H7 (cell line): Measurements from ENCODE around the gene SLC39A11. TPM values are rescaled to one million over a fixed set of nuclear protein-coding genes. Genes with fewer than 3 reads are reported as not detected.

Experiments
- DNase-seq: peaks from one replicate; pipeline ENCODE4 v3.0.0; 2012
- H3K27me3 ChIP-seq: 2 replicates; pipeline ENCODE4 v1.6.0; 2011; ENCODE audit warnings: mild to moderate bottlenecking, low read length; ENCODE audit not compliant: control insufficient read depth, insufficient read depth
- H3K36me3 ChIP-seq: replicated peaks from 2 replicates; pipeline ENCODE4 v1.5.1; 2011; ENCODE audit warnings: low read length; ENCODE audit not compliant: control insufficient read depth, insufficient read depth
- H3K4me3 ChIP-seq: 2 replicates; pipeline ENCODE4 v1.5.1; 2011; ENCODE audit warnings: low read depth, mild to moderate bottlenecking, control low read depth, low read length, moderate library complexity; ENCODE audit not compliant: insufficient read depth
- total RNA-seq: library from RNA; depleted of rRNA; stranded (reverse); fragments of >200 nt; shearing (Covaris generic); gene quantifications from 2 replicates; pipeline ENCODE4 v1.2.3, GENCODE V29; 2014

Gene SLC39A11
- total RNA-seq, 1 experiment from 2014 or later = 6.8 TPM

DNA sequence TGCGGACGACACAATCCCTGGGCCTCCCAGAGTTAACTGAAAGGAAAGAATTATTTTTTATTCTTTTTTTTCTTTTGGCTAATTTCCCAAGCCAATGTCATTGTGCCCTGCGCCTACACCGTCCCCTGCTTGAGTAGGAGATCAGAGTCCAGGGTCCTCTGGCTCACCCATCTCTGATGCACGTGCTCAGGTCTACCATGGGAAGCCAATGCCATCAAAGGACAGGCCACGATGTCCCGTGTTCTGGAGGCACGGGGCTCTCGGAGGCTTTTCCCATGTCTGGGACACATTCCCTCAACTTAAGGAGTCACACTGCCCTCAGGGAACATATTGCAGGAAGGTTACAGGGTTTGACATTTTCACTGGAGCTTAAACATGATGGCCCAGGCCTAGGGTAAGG is 123.7 kb downstream of the SLC39A11 start:
- no peaks in the 10 kb centered on the region for H3K27me3 ChIP-seq
- no peak for DNase-seq
- no peaks in the 10 kb centered on the region for H3K36me3 ChIP-seq
- H3K4me3 ChIP-seq = no peak overlapping the region

- no peak for DNase-seq
- Histone ChIP-seq H3K36me3 (no peaks in the 10 kb centered on the region), H3K27me3 (no peaks in the 10 kb centered on the region), H3K4me3 (no peak overlapping the region)
Measured at GRCh38 chr17:72967977-72968585, 124.4 kb downstream of the SLC39A11 start.

DNA sequence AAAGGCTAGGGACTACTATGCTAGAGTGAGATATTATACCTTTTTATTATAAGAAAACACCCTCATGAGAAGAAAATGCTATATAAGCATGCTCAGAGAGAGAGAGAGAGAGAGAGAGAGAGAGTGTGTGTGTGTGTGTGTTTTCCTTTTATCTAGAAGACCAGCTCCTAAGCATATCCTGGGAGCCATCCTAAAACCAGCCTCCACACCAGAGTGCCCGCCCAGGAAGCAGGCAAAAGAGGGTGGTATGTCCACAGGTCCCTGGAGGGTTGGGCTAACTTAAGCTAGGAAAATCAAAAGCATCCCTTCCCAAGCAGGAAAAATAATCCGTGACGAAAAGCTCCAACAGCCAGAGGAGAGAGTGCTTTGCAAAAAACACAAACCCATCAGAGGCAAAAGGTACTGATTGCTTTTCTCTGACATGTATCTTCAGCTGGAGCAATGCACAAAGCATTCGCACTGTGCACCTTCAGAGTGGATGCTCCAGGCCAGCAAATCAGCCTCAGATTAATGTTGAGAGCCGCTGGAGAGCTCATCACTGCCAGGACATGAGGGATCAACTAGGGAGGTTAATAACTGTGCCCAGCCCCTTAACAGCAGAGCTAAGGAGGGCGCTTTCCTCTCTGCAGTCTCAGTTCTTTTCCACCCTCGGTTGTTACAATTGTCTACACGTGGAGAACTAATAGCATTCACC is 125.1 kb downstream of the SLC39A11 start:
- no peak overlapping the region for H3K4me3 ChIP-seq
- no peak for DNase-seq
- H3K27me3 ChIP-seq = no peaks in the 10 kb centered on the region
- H3K36me3 ChIP-seq = no peaks in the 10 kb centered on the region

- Histone ChIP-seq H3K36me3 (no peaks in the 10 kb centered on the region), H3K4me3 (no peak overlapping the region), H3K27me3 (no peaks in the 10 kb centered on the region)
- DNase-seq = no peak
Measured at GRCh38 chr17:72962106-72962505, 130.4 kb downstream of the SLC39A11 start.

DNA sequence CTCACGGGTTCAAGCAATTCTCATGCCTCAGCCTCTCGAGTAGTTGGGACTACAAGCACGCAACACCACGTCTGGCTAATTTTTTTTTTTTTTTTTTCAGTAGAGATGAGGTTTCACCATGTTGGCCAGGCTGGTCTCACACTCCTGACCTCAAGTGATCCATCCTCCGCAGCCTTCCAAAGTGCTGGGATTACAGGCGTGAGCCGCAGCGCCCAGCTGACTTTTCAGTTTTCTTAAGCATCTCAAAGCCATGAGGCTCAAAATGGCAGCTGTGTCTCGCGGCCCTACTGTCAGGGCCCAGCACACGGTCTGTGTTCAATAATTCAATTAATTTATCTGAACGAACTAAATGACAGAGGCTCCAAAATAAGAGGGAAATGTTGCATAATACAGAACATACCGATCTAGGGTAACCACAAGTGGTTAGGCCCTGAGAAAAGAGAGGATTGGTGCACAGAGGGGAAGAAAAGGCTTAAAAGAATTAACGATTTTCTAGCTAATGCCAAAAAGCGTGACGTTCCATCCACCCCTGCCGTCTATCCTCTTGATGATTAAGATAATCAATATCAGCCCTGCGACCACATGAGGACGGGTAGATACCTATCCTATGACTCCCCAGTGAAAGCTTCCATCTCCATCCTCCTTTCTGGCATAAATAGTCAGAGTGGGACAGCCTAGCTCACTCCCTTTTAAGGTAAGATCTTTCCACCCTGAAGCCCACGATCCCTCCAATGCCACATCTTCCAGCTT is 136.9 kb downstream of the SLC39A11 start:
- Histone ChIP-seq H3K36me3 (no peaks in the 10 kb centered on the region), H3K27me3 (no peaks in the 10 kb centered on the region), H3K4me3 (no peak overlapping the region)
- DNase-seq = no peak

DNA sequence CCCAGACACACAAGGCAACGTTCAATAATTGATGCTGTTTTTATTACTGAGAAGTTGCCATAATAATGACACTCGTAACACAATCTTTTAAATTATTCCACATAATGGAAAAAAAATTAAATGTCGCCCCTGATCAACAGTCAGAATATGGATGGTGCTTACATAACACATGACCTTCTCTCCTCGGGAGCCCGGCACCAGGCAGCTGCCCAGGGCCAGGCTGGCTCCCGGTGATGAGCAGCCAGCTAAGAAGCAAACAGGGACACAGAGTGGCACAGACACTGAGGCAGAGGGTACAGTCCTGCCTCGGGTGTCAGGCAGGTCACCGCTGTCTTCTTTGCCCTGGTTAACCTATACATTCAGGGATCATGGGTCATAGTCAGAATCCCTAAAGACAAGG is 137.9 kb downstream of the SLC39A11 start:
- Histone ChIP-seq H3K36me3 (no peaks in the 10 kb centered on the region), H3K4me3 (no peak overlapping the region), H3K27me3 (no peaks in the 10 kb centered on the region)
- DNase-seq = no peak

DNA sequence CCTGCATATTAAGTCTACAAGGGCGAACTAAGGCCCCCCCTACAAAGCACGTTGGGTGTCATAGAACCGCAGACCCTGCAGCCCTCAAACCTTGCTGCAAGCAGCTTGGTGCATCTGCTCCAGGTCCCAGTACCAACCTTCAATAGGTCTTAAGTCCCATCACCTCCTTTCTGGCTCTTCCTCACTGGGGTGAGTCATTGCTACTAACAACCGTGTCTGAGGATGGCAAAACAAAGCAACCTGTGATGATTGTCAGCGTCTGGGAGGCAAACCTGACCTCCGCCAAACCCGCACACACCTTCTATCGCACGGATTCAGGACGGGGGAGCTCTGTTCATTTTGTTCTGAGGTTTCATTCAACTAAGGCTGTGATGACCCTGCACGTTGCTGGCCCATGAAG is 138.9 kb downstream of the SLC39A11 start:
- no peak for DNase-seq
- no peaks in the 10 kb centered on the region for H3K36me3 ChIP-seq
- H3K27me3 ChIP-seq = no peaks in the 10 kb centered on the region
- no peak overlapping the region for H3K4me3 ChIP-seq

DNA sequence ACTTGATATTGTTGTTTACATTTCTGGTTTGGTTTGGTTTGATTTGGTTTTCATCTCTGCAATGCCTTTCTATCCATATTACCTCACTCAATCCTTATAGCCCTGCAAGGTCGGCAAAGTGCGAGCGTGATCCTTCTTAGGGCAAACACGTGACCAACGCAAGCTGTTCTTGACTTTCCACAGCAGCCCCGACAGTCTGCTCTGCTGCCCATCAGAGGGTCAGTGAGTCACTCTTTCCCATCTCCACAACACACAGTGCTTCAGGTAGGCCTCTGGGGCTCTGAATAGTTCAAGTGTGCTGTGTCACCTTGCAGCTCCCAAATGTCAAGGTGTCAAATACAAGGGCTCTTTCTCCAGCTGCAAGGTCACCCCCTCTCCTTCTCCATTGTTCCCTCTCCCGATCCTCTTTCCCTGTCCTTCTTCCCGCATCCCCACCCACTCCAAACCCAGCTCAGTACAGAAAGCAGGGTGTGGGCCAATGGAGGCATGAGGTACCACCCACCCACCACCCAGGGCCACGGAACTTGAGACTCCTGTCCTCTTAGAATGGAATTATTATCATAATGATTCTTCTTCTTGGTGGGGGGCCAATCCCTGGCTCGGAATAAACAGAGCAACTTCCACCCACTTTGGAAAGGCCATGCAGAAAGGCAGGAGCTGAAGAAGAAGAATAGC is 139.7 kb downstream of the SLC39A11 start:
- DNase-seq = peak; percentile 49
- no peaks in the 10 kb centered on the region for H3K27me3 ChIP-seq
- no peaks in the 10 kb centered on the region for H3K36me3 ChIP-seq
- no peak overlapping the region for H3K4me3 ChIP-seq

GRCh38 chr17:72952220-72952619 is 140.3 kb downstream of the SLC39A11 start:
- Histone ChIP-seq H3K4me3 (no peak overlapping the region), H3K36me3 (no peaks in the 10 kb centered on the region), H3K27me3 (no peaks in the 10 kb centered on the region)
- peak; percentile 64 for DNase-seq

GRCh38 chr17:72950242-72950931 is 142.1 kb downstream of the SLC39A11 start:
- peak; percentile 42 for DNase-seq
- no peak overlapping the region for H3K4me3 ChIP-seq
- H3K36me3 ChIP-seq = no peaks in the 10 kb centered on the region
- H3K27me3 ChIP-seq = no peaks in the 10 kb centered on the region

DNA sequence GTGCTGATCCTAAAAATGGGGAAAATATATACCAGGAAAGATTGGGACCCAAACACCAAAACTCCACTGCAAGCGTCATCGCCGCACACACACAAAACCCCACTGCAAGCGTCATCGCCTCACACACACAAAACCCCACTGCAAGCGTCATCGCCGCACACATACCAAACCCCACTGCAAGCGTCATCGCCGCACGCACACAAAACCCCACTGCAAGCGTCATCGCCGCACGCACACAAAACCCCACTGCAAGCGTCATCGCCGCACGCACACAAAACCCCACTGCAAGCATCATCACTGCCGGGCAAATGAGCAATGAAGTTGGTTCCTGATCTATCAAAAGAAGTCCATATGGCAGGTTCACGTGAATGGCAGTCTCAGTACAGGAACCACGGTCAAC is 144.4 kb downstream of the SLC39A11 start:
- no peak for DNase-seq
- Histone ChIP-seq H3K27me3 (no peaks in the 10 kb centered on the region), H3K4me3 (no peak overlapping the region), H3K36me3 (no peaks in the 10 kb centered on the region)

DNA sequence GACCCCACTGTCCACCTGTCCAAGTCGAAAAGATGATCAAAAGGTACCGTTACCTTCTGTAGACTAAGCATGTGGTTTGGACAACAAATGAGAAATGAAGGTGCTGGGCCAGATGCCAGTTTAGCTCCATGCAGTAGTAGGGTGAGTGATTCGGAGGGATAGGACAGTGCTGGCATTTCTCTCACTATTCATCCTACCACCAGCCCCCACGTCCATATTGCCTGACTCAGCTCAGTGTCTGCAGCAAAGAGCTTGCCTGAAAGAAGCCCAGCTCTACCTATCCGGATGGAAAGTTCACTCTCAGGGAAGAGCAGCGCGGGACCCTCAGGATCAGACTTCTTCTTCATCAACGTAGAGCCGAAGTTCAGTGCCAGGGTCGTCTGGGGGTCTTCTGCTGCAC is 145.0 kb downstream of the SLC39A11 start:
- no peak for DNase-seq
- Histone ChIP-seq H3K4me3 (no peak overlapping the region), H3K36me3 (no peaks in the 10 kb centered on the region), H3K27me3 (no peaks in the 10 kb centered on the region)

GRCh38 chr17:72946696-72947095 is 145.8 kb downstream of the SLC39A11 start:
- DNase-seq = no peak

GRCh38 chr17:72946156-72946555 is 146.3 kb downstream of the SLC39A11 start:
- no peak for DNase-seq
- H3K4me3 ChIP-seq = no peak overlapping the region

More at GRCh38 chr17:72946696-72947095, 145.8 kb downstream of the SLC39A11 start:
- Histone ChIP-seq H3K27me3 (no peaks in the 10 kb centered on the region), H3K4me3 (no peak overlapping the region), H3K36me3 (no peaks in the 10 kb centered on the region)

More at GRCh38 chr17:72946156-72946555, 146.3 kb downstream of the SLC39A11 start:
- H3K36me3 ChIP-seq = no peaks in the 10 kb centered on the region
- H3K27me3 ChIP-seq = no peaks in the 10 kb centered on the region
